GM18508 (cell line): ENCODE data around the gene CHMP5.
A peak's percentile ranks its signal among the peaks of the same experiment; 100 is the strongest.

Experiments
- ATAC-seq: cut with Tn5 transposase; IDR thresholded peaks from one replicate; pipeline ENCODE4 v1.9.1; 2021; ENCODE audit warnings: moderate number of reproducible peaks; ENCODE audit not compliant: insufficient read depth, unreplicated experiment

The CHMP5 gene

DNA sequence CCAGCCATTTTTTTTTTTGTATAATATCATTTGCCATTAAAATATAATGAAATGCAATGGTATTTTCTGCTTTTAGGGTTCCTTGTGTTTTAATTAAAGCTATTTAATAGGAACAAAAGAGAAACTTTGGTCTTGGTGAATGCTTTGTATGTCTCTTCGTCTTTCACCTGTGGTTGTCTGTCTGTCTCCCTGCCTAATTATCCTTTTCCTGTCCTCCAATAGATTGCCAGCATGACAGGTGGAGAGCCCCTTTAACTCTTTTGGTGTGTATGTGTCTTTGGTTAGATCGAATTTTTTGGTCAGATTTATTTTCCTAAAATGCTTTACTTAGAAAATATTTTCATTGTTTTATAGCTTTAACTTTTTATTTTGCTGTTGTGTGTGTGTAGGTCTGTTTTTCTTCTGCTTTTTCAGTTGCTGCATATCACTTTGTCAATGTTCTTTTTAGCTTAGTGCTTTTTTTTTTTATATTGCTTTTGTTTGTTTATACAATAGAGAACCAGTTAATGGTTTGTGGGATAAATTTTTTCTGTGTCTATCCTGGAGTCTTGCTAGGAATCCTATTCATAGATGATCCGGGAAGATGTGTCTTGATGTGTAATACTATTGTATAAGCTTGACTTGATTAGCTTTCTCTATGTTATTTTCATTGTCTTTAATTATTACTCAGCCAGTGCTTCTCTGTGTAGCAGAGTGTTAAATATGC, 8.6 kb downstream of the CHMP5 start:
- ATAC-seq, result no peak

DNA sequence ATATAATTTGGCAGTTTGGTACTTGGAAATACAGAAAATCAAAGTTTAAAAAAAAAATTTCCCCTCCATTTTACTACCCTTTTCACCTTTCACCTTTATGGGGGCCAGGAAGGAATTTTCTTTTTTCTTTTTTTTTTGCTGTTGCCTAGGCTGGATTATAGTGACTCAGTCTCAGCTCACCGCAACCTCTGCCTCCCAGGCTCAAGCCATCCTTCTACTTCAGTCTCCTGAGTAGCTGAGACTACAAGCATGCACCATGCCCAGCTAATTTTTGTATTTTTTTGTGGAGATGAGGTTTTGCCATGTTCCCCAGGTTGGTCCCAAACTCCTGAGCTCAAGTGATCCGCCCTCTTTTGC, 9.1 kb downstream of the CHMP5 start:
- ATAC-seq, result no peak

DNA sequence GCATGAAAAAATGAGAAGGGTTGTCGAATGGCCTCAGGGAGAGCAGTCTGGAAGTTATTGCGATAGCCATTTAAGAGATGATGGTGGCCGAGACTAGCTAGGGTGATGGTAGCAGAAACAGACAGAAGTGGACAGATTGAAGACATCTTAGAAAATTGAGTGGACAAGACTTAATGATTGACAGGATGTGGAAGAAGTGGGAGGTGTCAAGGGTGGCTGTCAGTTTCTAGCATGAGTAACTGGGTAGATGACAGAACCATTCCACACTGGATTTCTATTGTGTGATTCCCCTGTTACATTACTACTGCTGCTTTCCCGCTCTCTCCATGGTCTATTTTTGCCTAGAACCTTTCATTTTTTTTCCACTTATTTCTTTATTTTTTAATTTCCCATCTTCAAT, 12.6 kb downstream of the CHMP5 start:
- ATAC-seq, result no peak

DNA sequence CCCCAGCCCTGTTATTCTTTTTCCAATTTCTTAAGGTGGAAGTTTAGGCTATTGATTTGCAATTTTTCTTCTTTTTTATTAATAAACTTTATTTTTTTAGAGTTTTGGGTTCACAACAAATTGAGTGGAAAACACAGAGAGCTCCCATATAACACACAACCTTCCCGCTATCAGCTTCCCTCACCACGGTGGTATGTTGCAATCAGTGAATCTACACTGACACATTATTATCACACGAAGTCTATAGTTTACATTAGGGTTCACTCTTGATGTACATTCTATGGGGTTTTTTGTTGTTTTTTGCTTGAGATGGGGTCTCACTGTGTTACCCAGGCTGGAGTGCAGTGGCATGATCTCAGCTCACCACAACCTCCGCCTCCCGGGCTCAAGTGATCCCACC, 20.7 kb downstream of the CHMP5 start:
- ATAC-seq, result no peak

DNA sequence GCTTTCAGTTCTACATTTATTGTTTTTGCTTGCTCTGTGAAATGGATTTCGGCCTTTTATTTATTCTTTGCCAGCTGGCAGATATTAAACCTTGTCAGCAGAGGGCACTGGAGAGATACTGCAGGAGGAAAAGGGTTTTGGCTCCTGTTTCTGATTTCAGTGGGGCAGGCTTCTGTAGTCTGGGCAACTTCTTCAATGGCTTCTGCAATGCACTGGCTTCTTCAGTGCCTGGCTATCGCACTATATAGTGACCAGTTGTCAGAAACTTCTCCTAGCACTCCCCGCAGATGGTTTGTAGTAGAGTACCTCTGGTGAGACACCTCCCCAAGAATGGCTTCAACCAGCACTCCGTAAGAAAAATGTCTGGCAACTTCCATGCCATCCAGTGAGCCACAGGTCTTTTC, 22.2 kb downstream of the CHMP5 start:
- ATAC-seq, result no peak

DNA sequence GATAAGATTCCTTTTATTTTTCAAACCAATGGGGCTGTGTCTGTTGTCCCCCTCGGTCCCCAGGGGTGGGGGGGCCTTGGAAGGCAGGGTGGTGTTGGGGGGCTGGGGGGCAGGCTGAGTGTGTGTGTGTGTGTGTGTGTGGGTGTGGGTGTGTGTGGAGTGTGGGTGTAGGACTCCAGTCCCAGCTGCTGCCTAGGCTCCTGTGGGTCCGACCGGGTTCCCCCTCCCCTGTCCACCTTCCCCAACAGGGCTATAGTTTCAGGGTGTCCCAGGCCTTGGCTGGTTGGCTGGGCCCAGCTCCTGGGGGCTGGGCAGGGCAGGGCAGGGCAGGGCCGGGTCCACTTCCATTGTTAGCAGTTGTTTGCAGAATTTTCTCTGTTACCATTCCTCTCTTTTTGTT, 23.4 kb downstream of the CHMP5 start:
- no peak for ATAC-seq

DNA sequence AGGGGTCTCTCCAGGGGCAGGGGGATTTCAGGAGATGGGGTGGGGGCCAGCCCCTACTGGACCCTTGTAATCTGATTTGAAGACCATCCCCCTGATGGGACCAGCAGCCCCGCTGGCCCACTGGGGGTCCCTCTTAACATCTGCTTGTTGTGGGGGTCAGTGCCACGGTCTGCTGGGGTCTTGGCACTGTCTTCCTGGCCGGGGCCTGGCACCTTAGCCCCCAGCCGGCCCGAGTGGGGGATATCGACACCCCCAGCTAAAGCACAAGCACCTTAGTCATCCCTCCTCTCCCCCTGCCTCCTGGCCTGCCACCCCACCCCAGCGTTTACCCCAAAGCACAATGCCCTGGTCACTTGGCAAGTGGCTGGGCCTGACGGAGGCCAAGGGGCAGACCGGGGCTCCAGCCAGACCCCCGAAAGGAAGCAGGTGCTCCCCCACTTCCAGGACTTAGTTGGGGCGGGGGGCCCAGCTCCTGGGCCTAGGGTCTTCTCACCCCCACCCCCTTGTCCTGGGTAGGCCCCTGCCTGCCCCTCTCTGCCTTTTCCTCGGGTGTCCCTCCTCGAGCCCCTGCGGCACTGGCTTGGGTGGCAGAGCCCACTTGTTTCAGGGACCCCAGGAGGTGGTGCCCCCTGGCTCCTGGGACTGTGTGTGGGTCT, 24.1 kb downstream of the CHMP5 start:
- ATAC-seq, result no peak

DNA sequence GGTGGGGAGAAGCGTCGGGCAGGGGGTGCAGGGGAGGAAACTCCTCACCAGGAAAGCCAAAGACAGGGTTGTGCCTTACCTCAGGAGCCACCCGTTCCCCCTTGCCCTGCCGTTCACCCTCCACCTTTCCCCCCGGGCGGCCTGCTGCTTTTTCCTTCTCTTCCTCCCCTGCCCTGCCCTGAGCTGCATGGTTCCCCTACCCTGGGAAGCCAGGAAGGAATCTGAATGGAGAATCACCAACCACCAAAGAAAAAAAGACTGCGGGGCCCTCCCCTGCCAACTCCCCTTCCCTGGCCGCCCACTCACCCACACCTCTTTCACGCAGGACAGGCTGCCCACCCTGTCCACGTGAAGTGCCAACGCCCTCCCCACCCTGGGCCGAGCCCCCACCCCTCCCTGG, 24.6 kb downstream of the CHMP5 start:
- no peak for ATAC-seq

DNA sequence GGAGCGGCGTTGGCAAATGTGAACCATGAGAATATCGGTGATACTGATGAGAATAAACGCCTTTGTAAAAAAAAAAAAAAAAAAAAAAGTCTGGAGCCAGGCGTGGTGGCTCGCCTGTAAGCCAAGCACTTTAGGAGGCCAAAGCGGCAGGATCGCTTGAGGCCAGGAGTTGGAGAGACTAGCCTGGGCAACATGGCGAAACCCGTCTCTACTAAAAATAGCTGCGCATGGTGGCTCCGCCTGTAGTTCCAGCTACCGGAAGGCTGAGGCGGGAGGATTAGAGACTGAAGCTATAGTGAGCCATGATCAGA, 25.0 kb downstream of the CHMP5 start:
- ATAC-seq, result no peak

DNA sequence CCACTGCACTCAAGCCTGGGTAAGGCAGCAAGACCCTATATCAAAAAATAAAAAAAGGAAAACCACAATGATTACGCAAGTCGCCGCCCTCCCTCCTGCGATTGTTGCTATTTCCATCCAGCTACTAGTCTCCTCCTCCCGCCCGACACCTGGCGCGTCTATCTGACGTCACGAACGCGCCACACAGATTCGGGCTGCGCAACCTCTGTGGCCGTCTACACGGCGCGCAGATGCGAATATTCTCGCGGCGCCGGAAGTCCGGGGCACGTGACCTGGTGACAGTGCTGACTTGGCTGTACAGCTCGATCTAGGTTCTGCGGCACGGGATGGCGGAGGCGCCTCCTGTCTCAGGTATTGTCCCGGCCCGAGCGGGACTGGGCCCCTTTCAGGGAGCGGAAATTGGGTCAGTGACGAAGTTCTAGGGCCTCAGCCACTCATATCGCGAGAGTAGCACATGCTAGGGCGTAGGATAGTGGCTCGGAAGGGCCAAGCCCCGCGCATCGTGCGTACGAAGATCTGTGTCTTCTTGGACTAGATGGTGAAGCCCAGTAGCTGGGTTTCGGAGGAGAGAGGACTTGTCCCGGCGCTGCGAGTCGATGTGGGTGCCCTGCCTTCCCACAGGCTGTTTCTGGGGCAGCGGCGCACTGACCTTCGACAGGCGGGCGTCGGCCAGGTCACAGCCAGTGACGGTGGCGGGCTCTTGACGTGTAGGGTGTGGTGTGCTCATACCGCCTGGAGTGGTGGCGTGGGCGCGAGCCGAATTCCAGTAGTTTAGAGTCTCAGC, 25.6 kb downstream of the CHMP5 start, which contains the start of gene NFX1:
NFX1 (plus strand) TSS at position 270 of the 784 bp plus-strand sequence; CDS start at position 327, 57 bp downstream.
- peak; percentile 84 for ATAC-seq

DNA sequence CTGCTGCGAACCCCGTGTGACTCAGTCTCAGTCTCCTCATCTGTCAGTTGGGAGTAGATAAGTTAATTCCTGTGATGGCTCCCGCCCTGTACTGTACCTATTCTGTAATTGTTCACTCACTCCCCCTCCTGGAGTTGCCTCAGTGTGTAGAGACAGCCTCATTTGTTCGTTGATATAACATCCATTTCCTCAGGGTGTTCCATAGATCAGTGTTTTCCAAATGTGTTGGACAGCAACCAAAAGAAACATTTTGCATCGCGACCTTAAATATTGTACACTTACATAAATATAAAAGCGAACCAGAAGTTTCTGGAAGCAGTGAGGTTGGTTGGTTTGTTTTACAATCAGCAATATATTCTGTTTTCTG, 26.2 kb downstream of the CHMP5 start:
- no peak for ATAC-seq

DNA sequence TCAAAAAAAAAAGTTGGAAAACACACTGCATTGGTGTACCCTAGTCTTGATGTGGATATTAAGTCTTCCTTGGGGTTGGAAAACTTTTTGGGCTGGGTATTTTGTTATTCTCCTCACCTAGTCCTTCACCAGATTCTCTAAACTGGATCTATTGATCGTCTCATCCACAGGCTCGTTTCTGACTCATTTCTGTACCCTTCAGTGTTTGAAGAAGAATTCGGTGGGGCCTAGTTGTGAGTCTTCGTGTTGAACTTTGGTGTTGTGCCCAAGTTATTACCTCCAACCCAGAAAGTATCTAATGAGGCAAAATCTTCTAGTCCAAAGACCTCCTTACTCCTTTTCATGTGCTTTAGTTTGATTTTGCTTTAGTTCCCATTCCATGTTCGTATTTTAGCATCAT, 27.1 kb downstream of the CHMP5 start:
- ATAC-seq, result no peak

DNA sequence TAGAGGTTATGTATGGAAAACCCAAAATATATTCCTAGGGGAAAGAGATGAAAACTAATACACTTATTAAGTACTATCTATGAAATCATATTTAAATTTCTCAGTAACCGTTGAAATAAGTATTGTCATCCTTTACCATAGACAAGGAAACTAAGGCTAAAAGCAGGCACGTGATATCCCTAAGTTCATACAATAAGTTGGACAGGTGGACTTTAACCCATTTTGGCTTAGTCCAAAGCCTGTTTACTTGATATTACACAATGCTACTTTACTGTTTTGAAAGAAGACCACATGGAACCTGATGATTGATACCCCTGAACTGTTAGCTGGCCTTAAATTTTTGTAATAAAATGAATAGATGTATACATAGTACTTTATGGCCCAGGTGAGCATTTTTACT, 28.9 kb downstream of the CHMP5 start:
- ATAC-seq, result no peak

DNA sequence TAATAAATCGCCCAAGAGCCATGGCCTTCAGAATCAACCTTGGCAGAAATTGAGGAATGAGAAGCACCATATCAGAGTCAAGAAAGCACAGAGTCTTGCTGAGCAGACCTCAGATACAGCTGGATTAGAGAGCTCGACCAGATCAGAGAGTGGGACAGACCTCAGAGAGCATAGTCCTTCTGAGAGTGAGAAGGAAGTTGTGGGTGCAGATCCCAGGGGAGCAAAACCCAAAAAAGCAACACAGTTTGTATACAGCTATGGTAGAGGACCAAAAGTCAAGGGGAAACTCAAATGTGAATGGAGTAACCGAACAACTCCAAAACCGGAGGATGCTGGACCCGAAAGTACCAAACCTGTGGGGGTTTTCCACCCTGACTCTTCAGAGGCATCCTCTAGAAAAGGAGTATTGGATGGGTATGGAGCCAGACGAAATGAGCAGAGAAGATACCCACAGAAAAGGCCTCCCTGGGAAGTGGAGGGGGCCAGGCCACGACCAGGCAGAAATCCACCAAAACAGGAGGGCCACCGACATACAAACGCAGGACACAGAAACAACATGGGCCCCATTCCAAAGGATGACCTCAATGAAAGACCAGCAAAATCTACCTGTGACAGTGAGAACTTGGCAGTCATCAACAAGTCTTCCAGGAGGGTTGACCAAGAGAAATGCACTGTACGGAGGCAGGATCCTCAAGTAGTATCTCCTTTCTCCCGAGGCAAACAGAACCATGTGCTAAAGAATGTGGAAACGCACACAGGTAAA, 30.0 kb downstream of the CHMP5 start:
- no peak for ATAC-seq

DNA sequence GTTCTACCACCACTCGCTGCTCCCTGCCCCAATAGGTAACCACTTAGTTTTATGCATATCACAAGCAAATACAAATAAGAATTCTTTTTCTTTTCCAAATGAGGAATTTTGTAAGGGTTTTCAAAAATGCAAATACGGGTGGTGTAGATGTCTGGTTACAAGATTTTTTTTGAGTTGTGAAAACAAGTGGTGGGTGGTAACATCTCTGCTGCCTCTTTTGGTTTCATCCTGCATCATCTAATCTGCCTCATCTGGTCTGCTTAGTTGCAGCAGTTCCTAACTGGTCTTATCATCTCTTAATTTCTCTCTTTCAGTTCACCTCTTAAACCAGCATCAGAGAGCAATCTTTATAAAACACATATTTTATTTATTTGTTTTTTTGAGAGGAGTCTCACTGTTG, 30.7 kb downstream of the CHMP5 start:
- no peak for ATAC-seq

DNA sequence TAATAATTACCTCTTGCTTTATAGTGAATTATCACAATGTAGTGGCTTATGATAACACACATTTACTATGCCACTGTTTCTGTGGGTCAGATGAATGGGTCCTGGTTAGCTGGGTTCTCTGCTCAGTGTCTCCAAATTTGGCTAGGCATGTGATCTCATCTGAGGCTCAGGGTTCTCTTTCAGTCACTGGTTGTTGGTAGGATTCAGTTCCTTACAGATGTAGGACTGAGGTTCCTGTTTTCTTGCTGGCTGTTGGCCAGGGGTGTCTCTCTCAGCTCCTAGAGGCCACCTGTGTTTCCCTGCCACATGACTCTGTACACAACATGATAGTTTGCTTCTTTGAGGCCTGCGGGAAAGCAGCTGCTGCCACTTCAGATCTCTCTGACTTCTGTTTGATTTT, 32.6 kb downstream of the CHMP5 start:
- peak; percentile 78 for ATAC-seq

DNA sequence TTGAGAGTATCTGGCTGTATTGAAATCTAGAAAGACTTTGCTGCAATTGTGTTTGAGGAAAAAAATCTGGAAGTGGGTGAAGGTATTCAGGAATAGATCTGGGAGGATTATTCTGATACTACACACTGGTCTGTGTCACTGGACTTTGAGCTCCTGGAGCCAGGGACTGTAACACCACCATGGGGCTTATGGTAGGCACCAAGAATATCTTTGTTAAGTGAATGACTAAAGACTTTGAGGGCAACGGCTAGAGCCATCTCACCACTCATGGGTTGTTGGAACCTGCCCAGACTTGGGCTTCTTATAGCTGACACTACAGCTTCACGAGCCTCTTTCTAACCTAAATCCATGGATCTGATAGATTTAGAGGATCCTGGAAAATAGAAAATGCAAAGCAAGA, 35.7 kb downstream of the CHMP5 start:
- no peak for ATAC-seq

DNA sequence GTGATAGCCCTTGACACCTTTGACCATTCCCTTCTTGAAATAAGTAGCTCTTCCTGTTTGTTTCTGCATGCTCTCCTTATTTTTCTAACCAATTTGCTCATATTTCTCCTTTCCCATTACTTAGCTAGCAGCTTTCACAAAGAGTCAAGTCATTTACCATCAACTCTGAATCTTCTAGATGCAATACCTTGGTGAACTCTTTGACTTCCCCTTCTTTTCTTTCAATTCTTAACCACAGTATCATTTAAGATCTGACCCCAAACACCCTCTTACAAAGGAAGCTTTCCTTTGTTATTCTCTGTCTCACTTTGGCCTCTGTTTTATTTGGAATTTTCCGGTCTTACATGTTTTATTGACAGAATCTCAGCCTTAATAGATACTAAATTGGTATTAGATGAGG, 39.5 kb downstream of the CHMP5 start:
- no peak for ATAC-seq

DNA sequence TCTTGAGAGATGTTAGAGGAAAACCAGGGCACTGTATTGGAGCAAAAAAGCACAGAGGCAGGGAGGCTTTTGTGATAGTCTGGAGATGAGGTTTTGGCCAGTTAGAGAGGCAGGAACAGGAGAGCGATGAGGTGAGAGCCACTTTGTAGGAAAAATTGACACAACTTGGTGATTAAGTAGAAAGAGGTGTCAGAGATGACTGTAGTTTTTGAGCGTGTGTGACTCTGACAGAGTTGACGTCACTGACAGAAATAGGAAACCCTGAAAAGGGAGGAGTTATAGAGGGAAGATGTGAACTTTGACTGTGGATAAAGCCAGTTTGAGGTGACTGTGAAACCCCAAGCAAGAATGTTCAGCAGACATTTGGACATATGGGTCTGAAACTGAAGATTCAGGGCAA, 41.2 kb downstream of the CHMP5 start:
- ATAC-seq, result no peak

DNA sequence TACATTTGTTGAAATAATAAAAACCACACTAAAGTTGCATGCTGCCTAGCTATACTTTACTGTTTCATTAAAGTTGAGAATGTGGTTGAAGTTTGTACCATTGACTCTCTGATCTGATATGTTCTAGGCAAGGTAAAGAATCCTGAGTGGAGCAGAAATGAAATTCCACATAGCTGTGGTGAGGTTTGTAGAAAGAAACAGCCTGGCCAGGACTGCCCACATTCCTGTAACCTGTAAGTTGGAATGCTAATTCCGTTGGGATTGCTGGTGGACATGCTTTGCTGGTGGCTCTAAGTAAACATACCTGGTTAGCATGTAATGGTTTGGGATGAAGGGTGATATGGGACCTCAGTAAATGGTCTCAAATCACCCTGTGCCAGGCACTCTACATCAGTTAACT, 42.2 kb downstream of the CHMP5 start:
- ATAC-seq, result no peak

DNA sequence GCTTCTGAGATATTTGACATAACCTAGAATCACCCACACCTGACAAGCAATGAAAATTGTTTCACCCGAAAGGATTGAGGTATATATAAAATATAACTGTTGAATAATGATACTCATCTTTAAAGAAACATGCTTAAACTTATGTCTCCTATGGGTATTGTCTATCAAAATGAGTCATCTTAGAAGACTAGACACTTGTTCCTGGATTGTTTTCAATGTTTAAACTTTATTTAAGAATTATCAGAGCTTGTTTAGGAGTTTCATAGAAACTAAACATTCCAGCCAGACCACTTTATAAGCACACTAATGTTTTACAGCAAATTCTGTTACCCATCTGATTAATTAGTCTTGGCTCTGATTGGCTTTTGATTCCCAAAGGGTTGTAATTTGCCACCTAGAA, 45.1 kb downstream of the CHMP5 start:
- no peak for ATAC-seq
